Skin epidermis (tissue), 12 donors: ENCODE measurements around the gene SEMA3F.
A peak's percentile ranks its signal among the peaks of the same experiment; 100 is the strongest.

Source experiments
- H3K27ac ChIP-seq, 21 experiments: fragments of 200-600 bp; sonication (generic) in 11 of 21; one replicate each; pipeline ENCODE4 v1.5.0; 2020; ENCODE audit warnings: mild to moderate bottlenecking in 3 of 21, inconsistent platforms in 2 of 21, moderate library complexity in 2 of 21
- H3K4me3 ChIP-seq, 7 experiments: fragments of 200-600 bp; sonication (generic) in 2 of 7; one replicate each; pipeline ENCODE4 v1.5.0; 2020; ENCODE audit warnings: inconsistent platforms in 2 of 7, mild to moderate bottlenecking in 2 of 7, moderate library complexity in 1 of 7

Gene SEMA3F

DNA sequence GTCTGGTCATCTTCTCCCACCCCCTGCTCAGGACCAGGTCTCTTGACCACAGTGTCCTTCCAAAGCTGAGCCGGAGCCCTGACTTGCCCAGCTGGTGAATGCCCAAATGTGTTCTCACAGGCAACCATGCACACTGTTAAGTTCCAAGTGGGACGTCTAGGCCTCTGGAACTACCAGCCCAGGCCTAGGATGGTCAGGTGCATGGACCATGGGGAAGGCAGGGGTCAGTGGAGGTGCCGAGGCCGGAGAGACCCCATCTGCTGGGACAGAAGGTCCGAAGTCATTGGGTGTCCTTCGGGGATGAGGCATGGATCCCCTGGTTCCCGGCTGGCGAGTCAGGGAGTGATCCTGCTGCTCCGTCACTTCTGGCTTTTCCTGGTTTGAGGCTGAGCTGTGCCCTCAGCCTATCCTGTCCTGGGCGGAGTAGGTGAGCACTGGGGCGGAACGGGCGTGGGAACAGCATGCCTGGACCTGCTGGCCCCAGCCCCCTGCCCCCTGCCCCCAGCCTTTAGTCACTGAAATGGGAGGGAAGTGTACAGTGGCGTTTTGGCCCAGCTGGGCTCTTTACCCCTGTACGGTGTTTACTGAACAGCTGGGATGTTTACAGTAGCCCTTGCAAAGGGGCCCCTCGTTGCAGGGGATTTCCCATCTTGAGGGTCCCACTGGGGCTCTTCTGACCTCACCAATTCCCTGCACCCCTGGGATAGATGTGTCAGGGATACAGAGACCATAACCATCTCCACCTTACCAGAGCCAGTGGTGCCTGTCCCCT lies 12.1 kb downstream of the SEMA3F start:
- Histone ChIP-seq H3K27ac (peak overlapping the region in 19 of 21 experiments; percentile 6 to 85 (median 75)), H3K4me3 (no peak overlapping the region)

DNA sequence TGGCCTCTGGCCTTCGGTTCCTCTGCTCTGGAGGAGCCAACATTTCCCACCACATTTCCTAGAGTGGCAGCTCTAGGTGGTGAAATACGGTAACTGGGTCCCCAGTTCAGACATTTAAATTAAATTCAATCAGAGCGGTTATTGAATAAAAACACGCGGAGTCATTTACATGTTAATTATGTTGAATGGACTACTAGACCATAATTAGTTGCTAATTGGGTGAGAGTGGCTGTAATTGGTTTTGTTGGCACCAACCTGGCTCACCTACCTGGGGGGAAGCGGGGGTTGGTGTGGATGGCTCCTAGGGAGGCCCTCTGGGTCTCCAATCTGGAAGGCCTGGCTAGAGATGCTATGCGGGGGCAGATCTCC lies 12.7 kb downstream of the SEMA3F start:
- Histone ChIP-seq H3K27ac (peak overlapping the region in 16 of 21 experiments; percentile 14 to 85 (median 62)), H3K4me3 (no peak overlapping the region)

DNA sequence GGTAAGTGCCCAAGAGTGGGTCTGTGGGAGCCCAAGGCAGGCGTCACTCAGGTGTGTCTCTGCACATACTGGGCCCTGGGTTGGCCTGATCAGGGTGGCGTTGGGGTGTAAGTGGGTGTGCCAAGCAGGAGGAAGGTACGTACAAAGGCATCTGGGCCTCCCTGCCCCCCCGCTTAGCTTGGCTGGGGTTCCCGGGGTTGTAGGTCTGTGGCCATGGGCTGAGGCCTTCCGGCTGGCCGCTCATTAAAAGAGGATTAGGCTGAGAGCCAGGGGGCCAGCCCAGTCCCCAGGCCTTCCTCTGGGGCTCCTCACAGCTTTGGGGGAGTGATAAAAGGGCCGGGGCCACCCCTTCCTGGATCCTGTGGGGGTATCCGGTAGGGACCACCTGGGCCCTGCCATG lies 13.3 kb downstream of the SEMA3F start:
- Histone ChIP-seq H3K27ac (peak overlapping the region in 16 of 21 experiments; percentile 16 to 85 (median 62)), H3K4me3 (no peak overlapping the region)

DNA sequence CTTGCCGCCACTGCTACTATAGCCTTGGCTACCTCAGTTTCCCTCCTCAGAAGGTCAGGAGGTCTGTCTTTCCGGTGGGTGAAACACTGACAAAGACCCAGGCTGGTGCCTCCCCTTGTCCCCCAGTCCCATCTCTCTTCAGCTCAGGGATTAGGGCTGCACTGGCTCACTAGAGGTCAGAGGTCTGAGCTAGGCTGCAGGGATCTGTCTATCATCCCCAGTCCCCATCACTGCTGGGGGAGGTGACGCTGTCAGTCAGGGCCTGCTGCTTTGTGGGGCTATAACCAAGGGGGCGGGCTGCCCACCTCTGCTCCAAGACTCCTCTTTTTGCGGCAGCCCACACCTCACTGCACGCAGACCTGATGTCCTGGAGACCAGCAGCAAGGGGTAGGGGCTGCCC lies 13.7 kb downstream of the SEMA3F start:
- no peak overlapping the region for H3K4me3 ChIP-seq
- H3K27ac ChIP-seq: peak overlapping the region in 14 of 21 experiments; percentile 16 to 81 (median 70)

DNA sequence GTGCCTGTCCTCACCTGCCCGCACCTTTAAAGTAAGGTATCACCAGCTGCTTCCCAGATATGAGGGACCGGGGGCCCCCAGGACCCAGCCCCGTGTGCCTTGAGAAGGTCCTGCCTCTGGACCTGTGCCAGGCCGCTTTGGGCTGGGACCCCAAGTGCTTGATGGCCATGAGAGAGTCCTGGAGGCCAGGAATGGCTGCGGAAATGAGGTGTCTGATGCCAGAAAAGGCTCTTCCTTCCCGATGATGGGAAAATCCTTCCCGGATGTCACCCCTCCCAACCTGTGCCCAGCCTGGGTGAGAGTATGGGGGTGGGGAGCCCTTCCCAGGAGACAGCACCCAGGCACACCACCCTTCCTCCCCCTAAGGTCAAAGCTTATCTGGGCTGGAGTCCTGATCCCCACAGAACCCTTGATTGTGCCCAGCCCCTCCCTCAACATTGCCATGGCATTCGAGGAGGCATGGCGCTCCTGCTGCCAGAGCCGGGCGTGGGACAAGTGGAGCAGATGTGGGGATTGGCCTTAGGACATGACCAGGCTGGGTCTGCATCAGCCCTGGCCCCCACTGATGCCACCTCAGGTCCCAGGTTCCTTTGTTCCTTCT lies 14.2 kb downstream of the SEMA3F start:
- Histone ChIP-seq H3K27ac (peak overlapping the region in 14 of 21 experiments; percentile 16 to 81 (median 70)), H3K4me3 (no peak overlapping the region)

DNA sequence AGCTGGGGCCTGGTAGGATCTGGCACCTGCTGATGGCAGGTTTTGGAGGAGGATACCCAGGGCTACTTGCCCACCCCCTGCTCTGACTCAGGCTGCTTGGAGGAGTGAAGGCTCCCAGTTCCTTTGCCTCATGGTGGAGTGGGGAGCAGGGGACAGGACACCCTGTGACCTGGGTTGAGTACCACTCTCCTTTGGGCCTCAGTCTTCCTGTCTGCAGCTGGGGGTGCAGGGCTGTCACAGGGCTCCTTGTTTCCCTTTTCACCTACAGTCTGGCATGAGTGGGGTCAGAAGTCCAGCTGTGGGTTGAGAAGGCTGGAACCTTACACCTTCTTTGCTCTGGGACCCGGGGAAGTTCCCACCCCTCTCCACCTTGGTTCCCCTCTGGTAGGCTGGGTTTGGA lies 14.7 kb downstream of the SEMA3F start:
- Histone ChIP-seq H3K27ac (peak overlapping the region in 13 of 21 experiments; percentile 19 to 81 (median 68)), H3K4me3 (no peak overlapping the region)

DNA sequence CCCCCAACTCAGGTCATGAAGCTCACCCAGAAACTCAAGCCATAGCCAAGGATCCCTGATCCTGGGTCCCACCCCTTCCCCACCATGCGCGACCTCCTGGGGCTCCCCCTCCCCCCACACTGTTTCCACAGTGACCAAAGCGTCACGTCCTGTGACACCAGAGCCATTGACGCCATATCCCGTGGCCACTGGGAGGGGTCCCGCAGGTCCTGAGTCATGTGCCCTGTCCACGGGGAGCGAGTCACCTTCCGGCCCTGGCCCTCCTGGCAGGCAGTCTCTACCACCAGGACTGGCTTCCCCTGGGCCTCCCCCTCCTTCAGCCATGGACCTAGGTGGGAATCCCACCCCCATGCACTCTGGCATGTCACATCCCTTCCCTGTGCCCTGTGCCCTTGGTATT lies 15.6 kb downstream of the SEMA3F start:
- Histone ChIP-seq H3K4me3 (no peak overlapping the region), H3K27ac (peak overlapping the region in 12 of 21 experiments; percentile 24 to 81 (median 71))

DNA sequence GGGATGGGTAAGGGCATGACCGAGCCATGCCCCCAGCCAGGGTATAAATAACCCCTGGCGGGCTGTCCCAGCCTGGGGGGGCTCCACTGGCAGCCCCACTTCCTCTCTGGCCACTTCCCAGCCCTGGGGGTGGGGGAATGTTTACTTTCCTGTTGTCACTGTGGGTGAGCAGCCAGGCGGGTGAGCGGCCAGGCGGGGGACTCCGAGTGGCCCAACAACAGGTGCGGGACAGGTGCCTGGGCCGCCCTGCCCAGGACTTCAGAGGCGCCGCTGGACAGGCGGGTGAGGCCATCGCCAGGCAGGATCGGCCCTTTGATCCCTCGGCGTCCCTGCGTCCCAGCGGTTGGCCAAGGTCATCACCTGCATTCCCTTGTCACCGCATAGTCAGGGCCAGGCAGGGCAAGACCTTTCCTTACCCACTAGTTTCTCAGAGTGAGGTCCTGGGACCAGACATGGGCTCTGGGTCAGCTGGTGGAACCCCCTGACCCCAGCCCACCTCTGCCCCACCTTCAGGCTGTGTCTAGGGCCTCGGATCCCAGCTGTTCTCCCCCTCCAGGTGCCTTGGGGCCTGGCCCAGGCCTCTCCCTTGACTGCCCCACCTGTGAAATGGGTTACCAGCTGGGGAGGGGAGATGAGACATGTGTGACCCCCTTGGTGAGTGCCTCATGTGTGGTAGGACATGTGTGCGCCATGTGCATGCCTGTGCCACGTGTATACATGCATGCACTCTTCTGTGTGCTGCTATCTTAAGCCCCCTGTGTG lies 16.6 kb downstream of the SEMA3F start:
- H3K27ac ChIP-seq: peak overlapping the region in 11 of 21 experiments; percentile 0 to 81 (median 51)
- no peak overlapping the region for H3K4me3 ChIP-seq

DNA sequence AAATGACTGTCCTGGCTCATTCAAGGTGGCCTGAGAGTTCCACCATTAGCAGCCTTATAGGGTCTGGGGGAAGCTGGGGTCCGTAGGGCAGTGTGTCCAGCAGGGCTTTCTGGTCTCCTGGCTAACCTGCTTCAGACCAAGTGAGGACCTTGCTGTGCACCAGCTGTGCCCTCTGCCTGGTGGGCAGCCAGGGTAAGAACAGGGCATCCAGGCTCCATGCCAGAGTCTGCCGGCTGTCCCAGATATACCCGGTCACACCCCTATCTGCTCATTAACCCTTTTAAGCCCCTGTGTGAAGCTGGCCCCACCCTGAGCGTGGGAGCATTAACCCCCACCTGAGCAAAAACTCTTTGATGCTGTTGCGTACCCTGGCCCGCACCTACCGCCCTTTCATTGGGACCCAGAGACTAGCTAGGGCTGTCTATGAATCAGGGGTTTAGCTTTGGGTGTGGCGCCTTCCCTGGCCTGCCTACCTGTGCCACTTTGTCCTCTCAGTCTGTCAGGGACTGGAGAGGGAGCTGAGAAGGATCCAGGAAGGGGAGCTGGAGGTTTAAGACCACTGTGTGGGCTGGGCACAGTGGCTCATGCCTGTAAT lies 17.6 kb downstream of the SEMA3F start:
- peak overlapping the region in 4 of 21 experiments; percentile 1 to 80 (median 66) for H3K27ac ChIP-seq

DNA sequence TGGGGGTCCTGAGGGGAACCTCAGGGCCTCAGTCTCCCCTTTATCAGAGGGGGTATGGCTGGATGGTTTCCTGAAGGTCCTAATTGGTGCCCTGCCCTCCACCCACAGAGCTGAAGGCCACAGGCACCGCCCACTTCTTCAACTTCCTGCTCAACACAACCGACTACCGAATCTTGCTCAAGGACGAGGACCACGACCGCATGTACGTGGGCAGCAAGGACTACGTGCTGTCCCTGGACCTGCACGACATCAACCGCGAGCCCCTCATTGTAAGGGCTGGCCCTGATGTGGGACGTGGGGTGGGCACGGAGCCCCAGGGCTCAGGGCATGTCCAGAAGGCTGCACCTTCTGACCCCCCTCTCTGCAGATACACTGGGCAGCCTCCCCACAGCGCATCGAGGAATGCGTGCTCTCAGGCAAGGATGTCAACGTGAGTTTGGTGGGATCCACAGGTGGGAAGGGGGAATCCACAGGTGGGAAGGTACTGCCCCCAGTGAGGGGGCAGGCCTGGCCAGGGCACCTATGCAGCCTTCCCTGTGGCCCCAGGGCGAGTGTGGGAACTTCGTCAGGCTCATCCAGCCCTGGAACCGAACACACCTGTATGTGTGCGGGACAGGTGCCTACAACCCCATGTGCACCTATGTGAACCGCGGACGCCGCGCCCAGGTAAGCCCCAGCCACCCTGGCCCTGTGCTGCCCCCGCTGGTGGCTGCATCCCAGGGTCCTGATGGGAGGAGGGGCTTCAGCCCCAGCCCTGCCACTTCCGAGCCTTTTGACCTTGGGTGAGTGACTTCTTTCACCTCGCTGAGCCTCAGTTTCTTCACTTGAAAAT lies 18.8 kb downstream of the SEMA3F start:
- H3K4me3 ChIP-seq: no peak overlapping the region
- peak overlapping the region in 2 of 21 experiments; percentile 3 to 76 for H3K27ac ChIP-seq

More for the DNA sequence above, 17.6 kb downstream of the SEMA3F start:
- H3K4me3 ChIP-seq: no peak overlapping the region

DNA sequence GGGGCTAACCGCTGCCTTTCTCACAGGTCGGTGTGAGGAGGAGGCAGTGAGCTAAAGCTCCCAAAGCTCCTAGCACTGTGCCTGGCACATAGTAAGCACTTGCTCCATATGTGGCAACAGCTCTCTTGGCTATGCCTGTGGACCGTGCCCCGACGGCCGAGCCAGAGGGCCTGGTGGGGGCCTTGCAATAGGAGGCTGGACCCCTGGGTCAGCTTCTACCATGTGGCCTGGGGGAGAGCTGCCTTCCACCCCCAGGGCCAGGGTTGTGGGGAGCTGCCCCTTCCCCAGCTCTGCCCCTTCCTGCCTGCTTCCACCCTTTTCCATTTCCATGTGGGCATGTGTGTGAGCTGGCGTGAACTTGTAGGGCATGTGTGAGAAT lies 19.4 kb downstream of the SEMA3F start:
- H3K4me3 ChIP-seq: no peak overlapping the region
- no peak overlapping the region for H3K27ac ChIP-seq

DNA sequence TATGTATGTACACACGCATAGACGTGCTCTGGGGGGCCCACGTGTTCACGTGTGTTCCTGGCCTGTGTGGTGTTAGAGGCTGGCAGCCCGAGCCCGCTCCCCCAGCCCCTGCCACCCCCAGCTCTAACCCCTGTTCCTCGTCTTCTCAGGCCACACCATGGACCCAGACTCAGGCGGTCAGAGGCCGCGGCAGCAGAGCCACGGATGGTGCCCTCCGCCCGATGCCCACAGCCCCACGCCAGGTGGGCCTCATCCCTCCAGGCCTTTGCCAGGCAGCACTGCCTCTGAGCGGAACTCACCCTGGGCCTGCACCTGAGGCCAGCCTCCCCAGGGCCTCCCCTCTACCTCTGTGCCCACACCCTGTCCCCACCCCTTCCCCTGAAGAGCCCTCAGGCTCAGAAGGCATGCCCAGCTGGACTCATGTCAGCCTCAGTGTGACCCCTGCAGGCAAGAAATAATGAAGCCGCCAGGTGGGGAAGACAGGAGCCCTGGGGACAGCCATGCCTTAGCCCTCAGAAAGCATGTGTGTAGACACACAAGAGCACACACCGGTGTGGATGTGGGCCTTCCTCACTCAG lies 19.9 kb downstream of the SEMA3F start:
- H3K4me3 ChIP-seq: no peak overlapping the region
- no peak overlapping the region for H3K27ac ChIP-seq

DNA sequence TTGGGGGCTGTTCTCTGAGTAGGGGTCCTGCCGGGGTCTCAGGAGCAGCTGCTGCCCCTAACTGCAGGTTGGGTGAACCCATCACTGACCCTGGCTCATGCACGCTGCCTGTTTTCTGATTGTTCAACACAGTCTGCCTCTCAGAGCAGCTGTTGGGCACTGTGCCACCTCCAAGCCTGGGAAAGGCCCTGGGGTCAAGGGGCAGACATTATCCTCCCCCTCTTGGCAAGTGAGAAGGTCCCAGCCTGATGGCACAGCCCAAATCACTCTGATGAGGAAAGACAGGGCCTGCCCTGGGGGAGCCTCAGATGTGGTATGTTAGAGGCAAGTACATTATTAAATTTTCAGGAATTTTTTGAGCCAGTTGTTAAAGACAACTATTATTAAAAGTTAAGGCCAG lies 22.2 kb downstream of the SEMA3F start:
- Histone ChIP-seq H3K4me3 (no peak overlapping the region), H3K27ac (peak overlapping the region in 1 of 21 experiments; percentile 10)

DNA sequence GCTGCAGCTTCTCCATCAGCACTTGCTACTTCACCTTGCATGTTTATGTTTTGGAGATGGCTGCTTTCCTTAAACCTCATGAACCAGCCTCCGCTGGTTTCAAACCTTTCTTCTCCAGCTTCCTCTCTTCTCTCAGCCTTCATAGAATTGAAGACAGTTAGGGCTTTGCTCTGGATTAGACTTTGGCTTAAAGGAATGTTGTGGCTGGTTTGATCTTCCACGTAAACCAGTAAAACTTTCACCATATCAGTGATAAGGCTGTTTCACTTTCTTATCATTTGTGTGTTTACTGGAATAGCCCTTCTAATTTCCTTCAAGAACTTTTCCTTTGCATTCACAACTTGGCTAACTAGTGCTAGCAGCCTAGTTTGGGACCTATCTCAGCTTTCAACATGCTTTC lies 24.6 kb downstream of the SEMA3F start:
- Histone ChIP-seq H3K4me3 (no peak overlapping the region), H3K27ac (no peak overlapping the region)

DNA sequence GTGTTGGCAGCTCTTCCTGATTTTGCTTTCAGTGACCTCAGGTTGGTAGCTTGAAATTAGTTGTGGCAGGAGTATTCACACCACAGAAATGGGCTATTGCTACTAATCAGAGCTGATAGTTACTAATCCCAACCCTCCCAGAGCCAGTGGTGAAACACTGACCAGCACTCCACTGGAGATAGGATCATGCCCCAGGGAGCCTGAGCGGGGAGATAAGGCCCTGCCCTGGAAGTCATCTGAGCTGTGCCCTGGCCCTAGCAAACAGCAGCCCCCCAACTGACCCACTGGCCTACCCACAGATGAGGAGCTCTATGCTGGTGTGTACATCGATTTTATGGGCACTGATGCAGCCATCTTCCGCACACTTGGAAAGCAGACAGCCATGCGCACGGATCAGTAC lies 26.9 kb downstream of the SEMA3F start:
- Histone ChIP-seq H3K27ac (no peak overlapping the region), H3K4me3 (no peak overlapping the region)

DNA sequence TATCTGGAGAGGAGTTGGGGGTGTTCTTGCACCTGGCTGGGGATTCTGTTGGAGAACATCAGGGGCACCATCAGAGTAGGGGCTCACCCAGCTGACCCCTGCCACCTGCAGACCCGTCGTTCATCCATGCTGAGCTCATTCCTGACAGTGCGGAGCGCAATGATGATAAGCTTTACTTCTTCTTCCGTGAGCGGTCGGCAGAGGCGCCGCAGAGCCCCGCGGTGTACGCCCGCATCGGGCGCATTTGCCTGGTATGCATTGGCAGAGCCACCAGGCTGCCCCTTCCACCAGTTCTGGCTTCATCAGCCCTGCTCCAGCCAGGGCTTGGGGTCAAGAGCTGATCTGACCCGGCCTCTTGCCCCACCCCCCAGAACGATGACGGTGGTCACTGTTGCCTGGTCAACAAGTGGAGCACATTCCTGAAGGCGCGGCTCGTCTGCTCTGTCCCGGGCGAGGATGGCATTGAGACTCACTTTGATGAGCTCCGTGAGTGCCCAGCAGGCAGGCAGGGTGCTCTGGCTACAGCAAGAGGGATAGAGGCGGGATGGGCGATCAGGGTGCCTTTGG lies 27.5 kb downstream of the SEMA3F start:
- Histone ChIP-seq H3K4me3 (no peak overlapping the region), H3K27ac (peak overlapping the region in 1 of 21 experiments; percentile 3)

DNA sequence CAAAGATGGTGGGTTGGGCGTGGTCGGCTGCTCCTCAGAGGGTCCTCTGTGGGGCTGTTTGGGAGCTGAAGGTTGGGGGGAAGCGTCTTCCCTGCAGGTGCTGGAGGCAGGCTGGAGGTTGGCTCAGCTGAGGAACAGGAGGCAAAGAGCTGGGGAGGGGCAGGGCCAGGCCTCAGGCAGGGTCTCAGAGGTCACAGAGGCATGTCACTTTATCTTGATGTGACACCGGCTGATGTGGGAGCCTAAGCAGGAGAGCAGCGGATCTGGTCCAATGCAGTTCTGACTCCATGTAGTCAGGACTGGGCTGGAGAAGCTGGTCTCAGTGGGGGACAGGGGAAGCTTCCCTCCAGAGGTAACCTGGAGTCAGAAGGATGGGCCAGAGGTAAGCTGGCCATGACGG lies 28.6 kb downstream of the SEMA3F start:
- H3K4me3 ChIP-seq: no peak overlapping the region
- no peak overlapping the region for H3K27ac ChIP-seq

DNA sequence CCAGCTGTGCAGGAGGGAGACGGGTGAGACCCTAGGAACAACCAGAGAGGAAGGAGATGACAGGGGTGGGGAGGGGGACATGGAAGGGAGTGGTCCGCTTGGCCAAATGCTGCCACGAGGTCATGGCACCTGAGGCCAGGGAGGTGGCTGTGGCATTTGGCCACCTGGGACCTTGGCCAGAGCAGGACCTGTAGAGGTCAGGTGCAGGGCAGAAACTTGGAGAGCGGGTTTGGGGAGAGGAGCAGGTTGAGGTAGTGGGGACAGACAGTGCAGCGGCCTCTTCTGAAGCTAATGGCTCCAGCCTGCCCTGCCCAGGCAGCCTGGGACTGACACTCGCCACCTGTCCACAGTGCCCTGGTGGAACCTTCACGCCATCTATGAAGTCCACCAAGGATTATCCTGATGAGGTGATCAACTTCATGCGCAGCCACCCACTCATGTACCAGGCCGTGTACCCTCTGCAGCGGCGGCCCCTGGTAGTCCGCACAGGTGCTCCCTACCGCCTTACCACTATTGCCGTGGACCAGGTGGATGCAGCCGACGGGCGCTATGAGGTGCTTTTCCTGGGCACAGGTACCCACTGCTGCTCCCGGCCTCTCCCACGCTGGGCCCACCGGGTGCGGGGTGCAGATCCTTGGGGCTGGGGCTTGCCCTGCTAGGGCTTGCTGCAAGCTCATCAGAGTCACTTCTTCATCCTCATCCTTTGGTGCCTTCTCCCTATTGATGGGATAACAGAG lies 29.3 kb downstream of the SEMA3F start:
- Histone ChIP-seq H3K27ac (no peak overlapping the region), H3K4me3 (no peak overlapping the region)
